Caco-2 (cell line): ENCODE measurements around the gene PNKD. TPM values are rescaled to one million over a fixed set of nuclear protein-coding genes. Genes with fewer than 3 reads are reported as not detected.

Experiments used
- BruUV-seq: library from RNA; stranded (reverse); fragments of 400-500 nt; replicated peaks from 2 replicates; lab custom pipeline; 2021; lab: Mats Ljungman, UMichigan
- CTCF ChIA-PET: fragments of 300-600 bp; sonication (Branson Sonifier 250); formaldehyde crosslinking; loops from one replicate; lab custom pipeline; 2022; ENCODE audit warnings: antibody characterized with exemption; lab: Charles Lee
- POLR2A ChIA-PET: fragments of 300-600 bp; sonication (Branson Sonifier 250); formaldehyde crosslinking; loops from one replicate; lab custom pipeline; 2022; ENCODE audit warnings: antibody characterized with exemption; lab: Charles Lee
- DNase-seq, 2 experiments: peaks; one replicate each; pipeline versions ENCODE4 v3.0.0 to v3.0.0-alpha.2; 2020 to 2022
- H3K27me3 ChIP-seq: replicated peaks from 2 replicates; pipeline ENCODE4 v1.6.0; 2011; ENCODE audit warnings: low read length; ENCODE audit not compliant: control insufficient read depth, insufficient read depth
- H3K36me3 ChIP-seq: 2 replicates; pipeline ENCODE4 v1.5.1; 2011; ENCODE audit warnings: low read length; ENCODE audit not compliant: control insufficient read depth, insufficient read depth
- H3K4me1 ChIP-seq: fragments of 250-450 bp; sonication (Bioruptor Pico); 2 replicates; pipeline ENCODE4 v1.5.1; 2020; ENCODE audit warnings: mild to moderate bottlenecking
- H3K4me3 ChIP-seq: 2 replicates; pipeline ENCODE4 v1.5.1; 2011; ENCODE audit warnings: low read depth, mild to moderate bottlenecking, control low read depth, low read length
- H3K9me3 ChIP-seq: fragments of 250-450 bp; sonication (Bioruptor Pico); 2 replicates; pipeline ENCODE4 v1.5.1; 2020; ENCODE audit warnings: mild to moderate bottlenecking, moderate library complexity
- H3K27ac Mint-ChIP-seq: one replicate; pipeline ENCODE4 v1.8.0; 2022; ENCODE audit warnings: mixed read lengths; ENCODE audit not compliant: unreplicated experiment
- H3K27me3 Mint-ChIP-seq: one replicate; pipeline ENCODE4 v1.8.0; 2022; ENCODE audit warnings: mixed read lengths; ENCODE audit not compliant: insufficient read depth, unreplicated experiment
- H3K36me3 Mint-ChIP-seq: one replicate; pipeline ENCODE4 v1.8.0; 2022; ENCODE audit warnings: mild to moderate bottlenecking, mixed read lengths; ENCODE audit not compliant: insufficient read depth, unreplicated experiment
- H3K4me1 Mint-ChIP-seq: one replicate; pipeline ENCODE4 v1.8.0; 2022; ENCODE audit warnings: low read depth, mixed read lengths; ENCODE audit not compliant: unreplicated experiment
- H3K4me3 Mint-ChIP-seq: one replicate; pipeline ENCODE4 v1.8.0; 2022; ENCODE audit warnings: mild to moderate bottlenecking, moderate library complexity, mixed read lengths; ENCODE audit not compliant: unreplicated experiment
- H3K9me3 Mint-ChIP-seq: one replicate; pipeline ENCODE4 v1.8.0; 2022; ENCODE audit warnings: mixed read lengths; ENCODE audit not compliant: unreplicated experiment
- intact Hi-C: fragments of 100-400 bp; cut with micrococcal nuclease; formaldehyde crosslinking; loops from one replicate; pipeline ENCODE4 v1.10.0; 2022; ENCODE audit not compliant: unreplicated experiment
- total RNA-seq: library from RNA; stranded (reverse); gene quantifications from 2 replicates; pipeline ENCODE4 v1.2.3, GENCODE V29; 2022
- TF ChIP-seq, protein P1 (sequence below), 2 experiments: fragments of 200-600 bp in 1 of 2; IDR thresholded peaks; 1 replicate in 1 of 2; 2 replicates in 1 of 2; pipeline versions ENCODE4 v1.5.1 to v1.8.0; 2011 to 2022; ENCODE audit warnings: antibody characterized with exemption in 1 of 2, control low read depth in 1 of 2, inconsistent platforms in 1 of 2, low read depth in 1 of 2, low read length in 1 of 2, mild to moderate bottlenecking in 1 of 2, moderate library complexity in 1 of 2; ENCODE audit not compliant: insufficient read depth in 1 of 2, severe bottlenecking in 1 of 2, unreplicated experiment in 1 of 2

The PNKD gene
- total RNA-seq, 1 experiment from 2014 or later: 39.2 TPM

DNA sequence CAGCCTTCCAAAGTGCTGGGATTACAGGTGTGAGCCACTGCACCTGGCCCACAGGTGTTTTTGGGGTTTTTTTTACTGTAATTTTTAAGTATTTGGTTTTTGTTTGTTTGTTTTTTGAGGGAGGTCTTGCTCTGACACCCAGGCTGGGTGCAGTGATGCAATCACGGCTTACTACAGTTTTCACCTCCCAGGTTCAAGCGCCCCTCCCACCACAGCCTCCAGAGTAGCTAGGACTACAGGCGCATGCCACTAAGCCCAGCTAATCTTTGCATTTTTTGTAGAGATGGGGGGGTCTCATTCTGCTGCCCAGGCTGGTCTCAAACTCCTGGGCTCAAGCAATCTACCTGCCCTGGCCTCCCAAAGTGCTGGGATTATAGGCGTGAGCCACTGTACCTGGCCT, 104.5 kb downstream of the PNKD start:
- POLR2A ChIA-PET: no interaction called here
- Mint-ChIP-seq H3K4me3 (no peak overlapping the region), H3K36me3 (no peaks in the 10 kb centered on the region), H3K4me1 (no peaks in the 10 kb centered on the region), H3K9me3 (no peaks in the 10 kb centered on the region), H3K27ac (no peak overlapping the region), H3K27me3 (no peaks in the 10 kb centered on the region)
- Histone ChIP-seq H3K4me3 (no peak overlapping the region), H3K4me1 (no peaks in the 10 kb centered on the region), H3K36me3 (no peaks in the 10 kb centered on the region), H3K27me3 (no peaks in the 10 kb centered on the region), H3K9me3 (no peaks in the 10 kb centered on the region)
- TF ChIP-seq, protein P1, sequence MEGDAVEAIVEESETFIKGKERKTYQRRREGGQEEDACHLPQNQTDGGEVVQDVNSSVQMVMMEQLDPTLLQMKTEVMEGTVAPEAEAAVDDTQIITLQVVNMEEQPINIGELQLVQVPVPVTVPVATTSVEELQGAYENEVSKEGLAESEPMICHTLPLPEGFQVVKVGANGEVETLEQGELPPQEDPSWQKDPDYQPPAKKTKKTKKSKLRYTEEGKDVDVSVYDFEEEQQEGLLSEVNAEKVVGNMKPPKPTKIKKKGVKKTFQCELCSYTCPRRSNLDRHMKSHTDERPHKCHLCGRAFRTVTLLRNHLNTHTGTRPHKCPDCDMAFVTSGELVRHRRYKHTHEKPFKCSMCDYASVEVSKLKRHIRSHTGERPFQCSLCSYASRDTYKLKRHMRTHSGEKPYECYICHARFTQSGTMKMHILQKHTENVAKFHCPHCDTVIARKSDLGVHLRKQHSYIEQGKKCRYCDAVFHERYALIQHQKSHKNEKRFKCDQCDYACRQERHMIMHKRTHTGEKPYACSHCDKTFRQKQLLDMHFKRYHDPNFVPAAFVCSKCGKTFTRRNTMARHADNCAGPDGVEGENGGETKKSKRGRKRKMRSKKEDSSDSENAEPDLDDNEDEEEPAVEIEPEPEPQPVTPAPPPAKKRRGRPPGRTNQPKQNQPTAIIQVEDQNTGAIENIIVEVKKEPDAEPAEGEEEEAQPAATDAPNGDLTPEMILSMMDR (IDR thresholded peaks at IDR 0.05; ENCODE audit: insufficient read depth in 1 of 2, low read depth in 1 of 2, low read length in 1 of 2, severe bottlenecking in 1 of 2, unreplicated experiment in 1 of 2): no peak
- intact Hi-C loops: no loop called here
- CTCF ChIA-PET: no interaction called here
- no TSS peak for BruUV-seq
- no peak for DNase-seq

DNA sequence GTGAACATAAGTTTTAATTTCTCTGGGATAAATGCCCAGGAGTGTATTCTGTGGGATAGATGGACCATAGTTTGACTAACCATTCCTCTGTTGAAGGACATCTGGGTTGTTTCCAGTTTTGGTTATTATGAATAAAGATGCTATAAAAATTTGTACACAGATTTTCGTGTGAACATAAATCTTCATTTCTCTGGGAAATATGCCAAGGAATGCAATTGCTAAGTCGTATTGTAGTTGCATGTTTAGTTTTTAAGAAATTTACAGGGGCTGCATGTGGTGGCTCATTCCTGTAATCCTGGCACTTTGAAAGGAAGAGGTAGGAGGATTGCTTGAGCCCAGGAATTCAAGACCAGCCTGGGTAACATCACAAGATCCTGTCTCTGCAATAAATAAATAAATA, 104.9 kb downstream of the PNKD start:
- Mint-ChIP-seq H3K27ac (no peak overlapping the region), H3K4me1 (no peaks in the 10 kb centered on the region), H3K27me3 (no peaks in the 10 kb centered on the region), H3K36me3 (no peaks in the 10 kb centered on the region), H3K4me3 (no peak overlapping the region), H3K9me3 (no peaks in the 10 kb centered on the region)
- no peaks in the 10 kb centered on the region for H3K36me3 ChIP-seq
- DNase-seq: no peak
- no peaks in the 10 kb centered on the region for H3K9me3 ChIP-seq
- TF ChIP-seq, protein P1 (IDR thresholded peaks at IDR 0.05; ENCODE audit: insufficient read depth in 1 of 2, low read depth in 1 of 2, low read length in 1 of 2, severe bottlenecking in 1 of 2, unreplicated experiment in 1 of 2): no peak
- no peaks in the 10 kb centered on the region for H3K27me3 ChIP-seq
- intact Hi-C loops: no loop called here
- BruUV-seq: no TSS peak
- H3K4me1 ChIP-seq: no peaks in the 10 kb centered on the region
- H3K4me3 ChIP-seq: no peak overlapping the region
- ChIA-PET POLR2A (no interaction called here), CTCF (no interaction called here)

DNA sequence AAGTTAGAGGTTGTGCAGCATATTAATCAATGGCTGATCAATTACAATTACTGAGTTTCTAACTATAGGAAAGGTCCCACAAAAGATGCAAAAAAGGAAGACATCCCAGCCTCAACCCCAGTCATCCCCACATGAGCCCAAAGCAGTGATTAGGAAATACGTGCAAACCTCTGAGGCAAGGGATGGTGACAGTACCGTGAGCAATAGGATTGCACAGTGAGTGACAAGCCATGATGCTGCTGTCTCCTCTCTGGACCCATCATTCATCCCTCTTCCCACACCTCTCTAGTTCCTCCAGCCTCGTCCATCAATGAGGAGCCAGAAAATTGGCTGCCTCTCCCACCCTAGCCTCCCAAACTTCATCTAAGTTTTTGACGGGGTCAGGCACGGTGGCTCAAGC, 107.7 kb downstream of the PNKD start:
- no peak for DNase-seq
- no peaks in the 10 kb centered on the region for H3K36me3 ChIP-seq
- BruUV-seq: no TSS peak
- no peak overlapping the region for H3K4me3 Mint-ChIP-seq
- TF ChIP-seq, protein P1 (IDR thresholded peaks at IDR 0.05; ENCODE audit: insufficient read depth in 1 of 2, low read depth in 1 of 2, low read length in 1 of 2, severe bottlenecking in 1 of 2, unreplicated experiment in 1 of 2): no peak
- H3K27me3 ChIP-seq: no peaks in the 10 kb centered on the region
- H3K4me1 Mint-ChIP-seq: no peaks in the 10 kb centered on the region
- no peaks in the 10 kb centered on the region for H3K4me1 ChIP-seq
- intact Hi-C loops: no loop called here
- H3K4me3 ChIP-seq: no peak overlapping the region
- CTCF ChIA-PET: no interaction called here
- H3K9me3 ChIP-seq: no peaks in the 10 kb centered on the region
- H3K27me3 Mint-ChIP-seq: no peaks in the 10 kb centered on the region
- POLR2A ChIA-PET: no interaction called here
- H3K9me3 Mint-ChIP-seq: no peaks in the 10 kb centered on the region
- no peak overlapping the region for H3K27ac Mint-ChIP-seq
- H3K36me3 Mint-ChIP-seq: no peaks in the 10 kb centered on the region
